ENCODE measurements around the gene ULK3. TPM values are rescaled to one million over a fixed set of nuclear protein-coding genes. Genes with fewer than 3 reads are reported as not detected.

The ULK3 gene
- total RNA-seq, 1 donor from 2014 or later, result 24.0 TPM

DNA sequence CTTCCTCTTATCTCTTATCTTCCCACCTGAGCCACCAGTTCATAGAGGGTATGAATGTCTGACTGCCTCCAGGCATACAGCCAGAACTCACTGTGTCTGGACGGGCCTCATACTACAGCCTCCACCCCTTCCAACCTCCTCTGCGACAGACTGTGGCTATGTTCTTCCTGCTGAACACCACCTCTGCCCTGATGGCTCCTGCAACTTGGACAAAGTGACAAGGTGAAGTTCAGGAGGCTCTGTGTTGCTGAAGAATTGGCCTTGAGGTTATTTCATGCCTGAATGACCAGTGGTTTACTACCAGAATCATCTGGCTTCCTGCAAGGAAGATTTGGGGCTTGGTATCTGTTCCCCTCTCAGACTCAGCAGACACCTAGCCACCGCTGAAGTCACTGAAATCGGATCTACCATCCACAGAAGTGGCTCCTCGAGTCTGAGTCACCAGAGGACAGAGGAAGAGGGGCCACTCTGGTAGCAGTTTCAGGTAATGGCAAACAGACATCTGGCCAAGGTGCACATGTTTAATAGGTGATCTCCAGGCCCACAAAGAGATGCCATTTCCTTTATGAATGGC is 14.2 kb upstream of the ULK3 start:
- no peak for DNase-seq (ENCODE audit: low read depth)
- Histone ChIP-seq H3K27me3 (ENCODE audit: control insufficient read depth, insufficient read depth, low read length) (no peaks in the 10 kb centered on the region), H3K4me3 (ENCODE audit: low read depth, low read length) (no peak overlapping the region), H3K36me3 (ENCODE audit: control insufficient read depth, insufficient read depth, low read length) (peaks cover 1% of the 10 kb centered on the region)
- no peak for TF ChIP-seq CTCF (IDR thresholded peaks at IDR 0.05; ENCODE audit: insufficient read depth, low read length, poor library complexity, severe bottlenecking)

- no peak overlapping the region for H3K4me3 ChIP-seq (ENCODE audit: low read depth, low read length)
- TF ChIP-seq CTCF (IDR thresholded peaks at IDR 0.05; ENCODE audit: insufficient read depth, low read length, poor library complexity, severe bottlenecking), result no peak
- no peak for DNase-seq (ENCODE audit: low read depth)
- peaks cover 1% of the 10 kb centered on the region for H3K36me3 ChIP-seq (ENCODE audit: control insufficient read depth, insufficient read depth, low read length)
- no peaks in the 10 kb centered on the region for H3K27me3 ChIP-seq (ENCODE audit: control insufficient read depth, insufficient read depth, low read length)
These were observed 13.6 kb upstream of the ULK3 start for GRCh38 chr15:74856537-74856936.

- no peak for TF ChIP-seq CTCF (IDR thresholded peaks at IDR 0.05; ENCODE audit: insufficient read depth, low read length, poor library complexity, severe bottlenecking)
- H3K4me3 ChIP-seq (ENCODE audit: low read depth, low read length), result no peak overlapping the region
These were observed 12.9 kb upstream of the ULK3 start for GRCh38 chr15:74855857-74856256.

DNA sequence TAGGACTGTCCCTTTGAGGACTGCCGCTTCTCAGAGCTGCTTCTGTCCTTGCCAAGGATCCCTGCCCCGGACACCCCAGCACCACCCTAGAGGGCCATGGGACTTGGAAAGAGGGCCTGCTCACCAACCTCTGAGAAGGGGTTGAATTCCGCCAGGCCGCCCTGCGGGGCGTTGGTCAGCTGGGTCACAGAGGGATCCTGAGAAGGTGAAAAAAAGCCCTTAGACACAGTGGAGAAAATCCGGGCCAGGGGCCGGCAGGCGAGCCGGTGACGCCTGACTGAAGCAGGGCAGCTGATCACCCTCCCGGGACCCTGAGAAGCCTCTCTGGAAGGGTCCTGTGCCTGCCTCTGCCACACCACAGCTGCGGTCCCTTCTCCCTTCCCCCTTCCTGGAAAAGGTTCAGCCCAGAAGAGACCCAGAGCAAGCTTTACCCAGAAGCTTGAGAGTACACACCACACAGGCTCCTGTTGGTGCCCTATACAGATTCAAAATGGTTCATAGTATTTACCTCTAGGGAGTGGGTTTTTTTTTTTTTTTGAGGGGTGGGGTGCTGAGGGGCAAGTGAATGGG is 11.6 kb upstream of the ULK3 start:
- no peaks in the 10 kb centered on the region for H3K27me3 ChIP-seq (ENCODE audit: control insufficient read depth, insufficient read depth, low read length)
- H3K4me3 ChIP-seq (ENCODE audit: low read depth, low read length), result no peak overlapping the region
- no peak for TF ChIP-seq CTCF (IDR thresholded peaks at IDR 0.05; ENCODE audit: insufficient read depth, low read length, poor library complexity, severe bottlenecking)
- H3K36me3 ChIP-seq (ENCODE audit: control insufficient read depth, insufficient read depth, low read length), result peaks cover 3% of the 10 kb centered on the region
- no peak for DNase-seq (ENCODE audit: low read depth)

More at GRCh38 chr15:74855857-74856256, 12.9 kb upstream of the ULK3 start:
- Histone ChIP-seq H3K36me3 (ENCODE audit: control insufficient read depth, insufficient read depth, low read length) (peaks cover 2% of the 10 kb centered on the region), H3K27me3 (ENCODE audit: control insufficient read depth, insufficient read depth, low read length) (no peaks in the 10 kb centered on the region)
- DNase-seq (ENCODE audit: low read depth), result no peak

GRCh38 chr15:74851960-74852359 is 9.0 kb upstream of the ULK3 start:
- peaks cover 2% of the 10 kb centered on the region for H3K36me3 ChIP-seq (ENCODE audit: control insufficient read depth, insufficient read depth, low read length)
- no peak for TF ChIP-seq CTCF (IDR thresholded peaks at IDR 0.05; ENCODE audit: insufficient read depth, low read length, poor library complexity, severe bottlenecking)
- no peak overlapping the region for H3K4me3 ChIP-seq (ENCODE audit: low read depth, low read length)
- no peaks in the 10 kb centered on the region for H3K27me3 ChIP-seq (ENCODE audit: control insufficient read depth, insufficient read depth, low read length)
- no peak for DNase-seq (ENCODE audit: low read depth)

GRCh38 chr15:74850393-74850792 is 7.4 kb upstream of the ULK3 start:
- TF ChIP-seq CTCF (IDR thresholded peaks at IDR 0.05; ENCODE audit: insufficient read depth, low read length, poor library complexity, severe bottlenecking), result no peak
- H3K36me3 ChIP-seq (ENCODE audit: control insufficient read depth, insufficient read depth, low read length), result peaks cover 2% of the 10 kb centered on the region
- H3K27me3 ChIP-seq (ENCODE audit: control insufficient read depth, insufficient read depth, low read length), result no peaks in the 10 kb centered on the region
- no peak for DNase-seq (ENCODE audit: low read depth)
- H3K4me3 ChIP-seq (ENCODE audit: low read depth, low read length), result no peak overlapping the region
